Measurements from ENCODE around the gene SERPINA6. TPM values are rescaled to one million over a fixed set of nuclear protein-coding genes. Genes with fewer than 3 reads are reported as not detected.
"Not testable (repeated sequence)": the region's sequence is repeated elsewhere in the genome, so short reads cannot be mapped to it uniquely, and the experiment has no call there.

The SERPINA6 gene
- polyA plus RNA-seq, 3 donors, result not detected

GRCh38 chr14:94298130-94298529 is 25.0 kb downstream of the SERPINA6 start:
- no peak overlapping the region for H3K4me3 ChIP-seq (replicated peaks in 1 of 3; ENCODE audit: low read depth in 2 of 3, low read length in 3 of 3)
- TF ChIP-seq CTCF (IDR thresholded peaks at IDR 0.05), result no peak
- no peak overlapping the region for H3K27ac ChIP-seq (ENCODE audit: low read depth in 1 of 2, low read length in 2 of 2)
- DNase-seq, result no peak
- no peaks in the 10 kb centered on the region for H3K4me1 Mint-ChIP-seq
- H3K4me2 ChIP-seq (replicated peaks; ENCODE audit: extremely low read depth, low read length, poor library complexity, severe bottlenecking), result no peak overlapping the region
- no peak overlapping the region for H2AFZ ChIP-seq (ENCODE audit: insufficient read depth, low read depth, low read length, poor library complexity, severe bottlenecking)
- H3K4me3 Mint-ChIP-seq, result no peak overlapping the region
- H3K9ac ChIP-seq (ENCODE audit: insufficient read depth, low read length, poor library complexity, severe bottlenecking), result no peak overlapping the region
- no peak overlapping the region for H3K27ac Mint-ChIP-seq
- intact Hi-C loops (cut with micrococcal nuclease), result no loop called here
- H3K4me1 ChIP-seq (ENCODE audit: control insufficient read depth in 1 of 2, insufficient read depth in 2 of 2, low read length in 2 of 2), result no peaks in the 10 kb centered on the region
- H3K27me3 ChIP-seq (ENCODE audit: control insufficient read depth in 2 of 2, insufficient read depth in 2 of 2, low read length in 2 of 2), result no peaks in the 10 kb centered on the region
- H3K27me3 Mint-ChIP-seq (ENCODE audit: low read depth in 3 of 3), result peaks cover 3 to 5% (median 4%) of the 10 kb centered on the region in 3 donors
- H4K20me1 ChIP-seq (ENCODE audit: insufficient read depth, low read length), result no peaks in the 10 kb centered on the region
- no peaks in the 10 kb centered on the region for H3K36me3 ChIP-seq (replicated peaks in 1 of 2; ENCODE audit: control insufficient read depth in 1 of 2, insufficient read depth in 2 of 2, low read length in 2 of 2)
- H3K79me2 ChIP-seq (ENCODE audit: insufficient read depth, low read length), result no peaks in the 10 kb centered on the region
- no peaks in the 10 kb centered on the region for H3K36me3 Mint-ChIP-seq
- H3K9me3 Mint-ChIP-seq, result peaks cover 1 to 7% (median 3%) of the 10 kb centered on the region in 7 donors
- no peaks in the 10 kb centered on the region for H3K9me3 ChIP-seq (replicated peaks in 1 of 2; ENCODE audit: control insufficient read depth in 1 of 2, insufficient read depth in 1 of 2, low read length in 2 of 2)
- WGBS (ENCODE audit: insufficient coverage), result 92% methylated on average over 12 of the region's 15 CpGs

DNA sequence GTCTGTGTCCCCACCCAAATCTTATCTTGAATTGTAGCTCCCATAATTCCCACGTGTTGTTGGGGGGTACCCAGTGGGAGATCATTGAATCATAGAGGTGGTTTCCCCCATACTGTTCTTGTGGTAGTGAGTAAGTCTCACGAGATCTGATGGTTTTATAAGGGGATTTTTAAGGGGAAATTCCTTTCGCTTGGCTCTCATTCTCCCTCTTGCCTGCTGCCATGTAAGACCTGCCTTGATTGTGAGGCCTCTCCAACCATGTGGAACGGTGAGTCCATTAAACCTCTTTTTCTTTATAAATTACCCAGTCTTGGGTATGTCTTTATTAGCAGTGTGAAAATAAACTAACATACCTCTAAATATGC is 27.0 kb downstream of the SERPINA6 start:
- H3K9me3 ChIP-seq (replicated peaks in 1 of 2; ENCODE audit: control insufficient read depth in 1 of 2, insufficient read depth in 1 of 2, low read length in 2 of 2); H3K4me1 ChIP-seq (ENCODE audit: control insufficient read depth in 1 of 2, insufficient read depth in 2 of 2, low read length in 2 of 2); H3K27ac ChIP-seq (ENCODE audit: low read depth in 1 of 2, low read length in 2 of 2); H2AFZ ChIP-seq (ENCODE audit: insufficient read depth, low read depth, low read length, poor library complexity, severe bottlenecking); H3K4me3 Mint-ChIP-seq; H3K4me2 ChIP-seq (replicated peaks; ENCODE audit: extremely low read depth, low read length, poor library complexity, severe bottlenecking); H3K36me3 ChIP-seq (replicated peaks in 1 of 2; ENCODE audit: control insufficient read depth in 1 of 2, insufficient read depth in 2 of 2, low read length in 2 of 2); H3K27me3 Mint-ChIP-seq (ENCODE audit: low read depth in 3 of 3); H3K27me3 ChIP-seq (ENCODE audit: control insufficient read depth in 2 of 2, insufficient read depth in 2 of 2, low read length in 2 of 2); intact Hi-C loops (cut with micrococcal nuclease); H3K9ac ChIP-seq (ENCODE audit: insufficient read depth, low read length, poor library complexity, severe bottlenecking); H4K20me1 ChIP-seq (ENCODE audit: insufficient read depth, low read length); H3K4me1 Mint-ChIP-seq; H3K9me3 Mint-ChIP-seq; H3K4me3 ChIP-seq (replicated peaks in 1 of 3; ENCODE audit: low read depth in 2 of 3, low read length in 3 of 3); H3K79me2 ChIP-seq (ENCODE audit: insufficient read depth, low read length); H3K36me3 Mint-ChIP-seq; H3K27ac Mint-ChIP-seq: not testable (repeated sequence)
- peak in 1 of 3 donors; percentile 23 for DNase-seq
- WGBS (ENCODE audit: insufficient coverage), result no CpG with 5 or more reads among the region's 4 CpGs

Measured in CD14-positive monocyte (primary cell).